Motor neuron (in vitro differentiated cells): Measurements from ENCODE around the gene LDLRAD4. TPM values are rescaled to one million over a fixed set of nuclear protein-coding genes. Genes with fewer than 3 reads are reported as not detected.

Source experiments
- ATAC-seq, 8 experiments: fragments of 200-7000 bp; cut with Tn5 transposase; replicated peaks in 6 of 8; 2 replicates each; pipeline ENCODE4 v1.8.0; 2021; ENCODE audit warnings: mild to moderate bottlenecking in 8 of 8, moderate library complexity in 8 of 8
- H3K27ac ChIP-seq, 2 donors: fragments of 250-450 bp; sonication (Bioruptor Pico); 2 replicates each; pipeline ENCODE4 v1.9.0; 2021; ENCODE audit warnings: antibody characterized with exemption in 2 of 2, mild to moderate bottlenecking in 2 of 2, moderate library complexity in 1 of 2
- H3K4me1 ChIP-seq, 2 donors: fragments of 250-450 bp; sonication (Bioruptor Pico); replicated peaks in 1 of 2; 2 replicates each; pipeline ENCODE4 v1.6.1; 2021; ENCODE audit warnings: antibody characterized with exemption in 2 of 2, mild to moderate bottlenecking in 2 of 2, moderate library complexity in 1 of 2
- H3K4me3 ChIP-seq, 5 donors: fragments of 250-450 bp; sonication (Bioruptor Pico); 2 replicates each; pipeline ENCODE4 v1.9.0; 2021; ENCODE audit warnings: antibody characterized with exemption in 5 of 5, mild to moderate bottlenecking in 5 of 5, moderate library complexity in 4 of 5
- WGBS, 10 experiments: fragments of 450-650 bp; shearing (Covaris generic); methylation state at CpG; one replicate each; pipeline ENCODE4 v1.0.0; 2022; 5-methylcytosine and 5-hydroxymethylcytosine counted together
- in situ Hi-C, 9 experiments: fragments of 400-800 bp; cut with MboI; loops; one replicate each; pipeline ENCODE4 v1.15.0; 2021; ENCODE audit warnings: low sequenced_read_pairs in 9 of 9, low pct_unique_long_range_greater_than_20kb in 2 of 9; ENCODE audit not compliant: unreplicated experiment in 9 of 9
- total RNA-seq, 8 experiments: library from RNA; unstranded; fragments of 300-600 nt; gene quantifications; 2 replicates each; pipeline versions ENCODE4 v1.2.3 to v1.2.4, GENCODE V29; 2022

The LDLRAD4 gene
- total RNA-seq, 8 experiments from 2014 or later: 0.25 to 39.8 (median 1.8) TPM

GRCh38 chr18:13530879-13531387 is 312.4 kb downstream of the LDLRAD4 start:
- WGBS, 10 experiments: 27 to 100% (median 92%) methylated on average over 1 to 6 of the region's 7 CpGs; no CpG with 5 or more reads in 2 of the 10 experiments
- Histone ChIP-seq H3K27ac (no peak overlapping the region), H3K4me3 (no peak overlapping the region), H3K4me1 (no peaks in the 10 kb centered on the region)
- in situ Hi-C loops: loop anchor here in 1 of 9 experiments (25.0 kb wide), 1 partner anchor 319 kb away; the partner anchor contains the start of gene LDLRAD4
- ATAC-seq: peak; percentile 56 to 100 (median 78)

GRCh38 chr18:13531681-13532325 is 313.2 kb downstream of the LDLRAD4 start:
- no peak overlapping the region for H3K27ac ChIP-seq
- H3K4me3 ChIP-seq: no peak overlapping the region
- ATAC-seq: no peak
- WGBS, 10 experiments: 40 to 100% (median 100%) methylated on average over 1 to 8 of the region's 17 CpGs; no CpG with 5 or more reads in 3 of the 10 experiments
- no peaks in the 10 kb centered on the region for H3K4me1 ChIP-seq
- in situ Hi-C loops: loop anchor here in 1 of 9 experiments (25.0 kb wide), 1 partner anchor 320 kb away; the partner anchor contains the start of gene LDLRAD4

DNA sequence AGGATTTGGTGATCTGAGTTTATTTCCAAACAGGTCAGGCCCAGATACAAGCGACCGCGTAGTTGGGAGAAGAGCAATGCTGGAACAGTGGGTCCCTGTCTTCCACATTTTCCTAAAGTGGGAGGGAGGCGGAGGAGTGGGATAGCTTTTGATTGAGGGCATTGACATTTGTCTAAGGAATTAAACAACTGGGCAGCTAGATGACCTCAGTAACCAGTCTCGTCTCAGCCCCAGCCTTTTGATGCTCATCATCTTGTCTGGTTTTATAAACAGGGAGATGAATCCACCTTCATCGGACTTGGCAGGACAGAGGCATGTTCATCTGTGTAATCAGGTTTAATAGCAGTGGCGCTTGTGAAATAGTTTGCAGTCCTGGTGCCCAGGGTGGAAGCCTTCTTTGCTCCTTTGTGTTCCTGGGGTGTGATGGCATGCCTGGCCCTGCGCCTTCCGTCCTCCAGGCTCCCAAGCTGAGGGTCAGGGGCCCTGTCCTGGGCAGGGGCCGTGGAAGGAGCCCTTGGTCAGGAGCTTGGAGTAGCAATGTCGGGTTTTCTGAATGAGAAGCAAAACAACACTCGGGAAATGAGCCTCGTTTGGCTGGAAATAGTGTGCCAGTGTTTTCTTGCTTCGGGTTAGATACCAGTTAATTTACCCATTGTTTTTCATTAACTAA is 314.0 kb downstream of the LDLRAD4 start:
- peak in 1 of 8 experiments; percentile 62 for ATAC-seq
- Histone ChIP-seq H3K4me1 (no peaks in the 10 kb centered on the region), H3K4me3 (no peak overlapping the region), H3K27ac (no peak overlapping the region)
- in situ Hi-C loops: loop anchor here in 1 of 9 experiments (25.0 kb wide), 1 partner anchor 320 kb away; the partner anchor contains the start of gene LDLRAD4
- WGBS, 10 experiments: 59 to 100% (median 90%) methylated on average over 1 to 14 of the region's 14 CpGs; no CpG with 5 or more reads in 2 of the 10 experiments

- ATAC-seq: no peak
- H3K27ac ChIP-seq: no peak overlapping the region
- 25 to 90% (median 66%) methylated on average over 2 to 4 of the region's 4 CpGs; no CpG with 5 or more reads in 1 of the 10 experiments for WGBS, 10 experiments
- H3K4me3 ChIP-seq: no peak overlapping the region
- in situ Hi-C loops: loop anchor here in 1 of 9 experiments (25.0 kb wide), 1 partner anchor 322 kb away; the partner anchor contains the start of gene LDLRAD4
- H3K4me1 ChIP-seq: no peaks in the 10 kb centered on the region
Observed at GRCh38 chr18:13534631-13535030, 316.1 kb downstream of the LDLRAD4 start.

DNA sequence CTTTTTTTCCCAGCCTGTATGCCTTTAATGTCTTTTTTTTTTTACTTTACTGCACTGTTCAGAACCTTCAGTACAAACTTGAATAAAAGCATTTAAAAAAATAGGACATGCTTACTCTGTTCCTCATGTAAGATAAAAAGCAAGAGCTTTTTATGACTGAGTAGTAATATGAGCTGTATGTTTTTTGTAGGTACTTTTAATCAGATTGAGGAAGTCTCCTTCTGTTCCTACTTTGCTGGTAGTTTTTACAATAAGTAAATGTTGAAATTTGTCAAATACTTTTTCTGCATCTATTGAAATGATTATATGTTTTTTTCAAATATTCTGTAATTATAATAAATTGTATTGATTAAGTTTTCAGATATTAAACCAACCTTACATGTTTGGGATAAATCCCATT is 318.0 kb downstream of the LDLRAD4 start:
- no peak overlapping the region for H3K27ac ChIP-seq
- ATAC-seq: no peak
- in situ Hi-C loops: loop anchor here in 1 of 9 experiments (25.0 kb wide), 1 partner anchor 324 kb away; the partner anchor contains the start of gene LDLRAD4
- no peak overlapping the region for H3K4me3 ChIP-seq
- peaks cover 5 to 7% of the 10 kb centered on the region in 2 donors for H3K4me1 ChIP-seq

GRCh38 chr18:13537022-13537780 is 318.6 kb downstream of the LDLRAD4 start:
- 20 to 100% (median 54%) methylated on average over 1 to 4 of the region's 7 CpGs; no CpG with 5 or more reads in 5 of the 10 experiments for WGBS, 10 experiments
- H3K27ac ChIP-seq: no peak overlapping the region
- in situ Hi-C loops: loop anchor here in 1 of 9 experiments (25.0 kb wide), 1 partner anchor 325 kb away; the partner anchor contains the start of gene LDLRAD4
- peaks cover 5 to 7% of the 10 kb centered on the region in 2 donors for H3K4me1 ChIP-seq
- ATAC-seq: no peak
- H3K4me3 ChIP-seq: no peak overlapping the region

GRCh38 chr18:13538630-13539029 is 320.1 kb downstream of the LDLRAD4 start:
- in situ Hi-C loops: loop anchor here in 1 of 9 experiments (25.0 kb wide), 1 partner anchor 326 kb away; the partner anchor contains the start of gene LDLRAD4
- Histone ChIP-seq H3K27ac (no peak overlapping the region), H3K4me1 (peaks cover 5 to 7% of the 10 kb centered on the region in 2 donors), H3K4me3 (no peak overlapping the region)
- 40 to 80% (median 57%) methylated on average over 1 to 2 of the region's 2 CpGs; no CpG with 5 or more reads in 7 of the 10 experiments for WGBS, 10 experiments
- no peak for ATAC-seq

DNA sequence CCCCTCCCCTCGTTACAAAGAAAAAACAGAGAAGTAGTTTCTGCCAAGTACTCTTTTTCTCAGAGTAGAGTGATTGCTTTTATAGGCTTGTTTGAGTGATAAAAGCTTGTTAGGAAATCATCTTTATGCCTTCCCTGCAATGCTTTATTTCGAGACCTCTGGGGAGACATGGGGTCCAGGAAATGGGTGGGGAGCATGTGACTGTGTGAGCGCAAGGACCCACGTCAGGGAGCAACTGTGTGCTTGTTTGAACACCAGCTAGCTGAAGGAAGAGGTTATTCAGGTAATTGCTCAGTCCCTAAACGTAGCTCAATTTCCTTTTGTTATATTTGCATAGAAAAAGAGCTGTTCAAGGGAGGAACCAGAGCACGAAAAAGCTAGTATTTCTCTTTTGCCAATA is 320.5 kb downstream of the LDLRAD4 start:
- ATAC-seq: no peak
- WGBS, 10 experiments: 3 to 61% (median 39%) methylated on average over 1 to 6 of the region's 6 CpGs; no CpG with 5 or more reads in 1 of the 10 experiments
- Histone ChIP-seq H3K4me1 (peaks cover 5 to 7% of the 10 kb centered on the region in 2 donors), H3K4me3 (no peak overlapping the region), H3K27ac (no peak overlapping the region)
- in situ Hi-C loops: loop anchor here in 1 of 9 experiments (25.0 kb wide), 1 partner anchor 327 kb away; the partner anchor contains the start of gene LDLRAD4

DNA sequence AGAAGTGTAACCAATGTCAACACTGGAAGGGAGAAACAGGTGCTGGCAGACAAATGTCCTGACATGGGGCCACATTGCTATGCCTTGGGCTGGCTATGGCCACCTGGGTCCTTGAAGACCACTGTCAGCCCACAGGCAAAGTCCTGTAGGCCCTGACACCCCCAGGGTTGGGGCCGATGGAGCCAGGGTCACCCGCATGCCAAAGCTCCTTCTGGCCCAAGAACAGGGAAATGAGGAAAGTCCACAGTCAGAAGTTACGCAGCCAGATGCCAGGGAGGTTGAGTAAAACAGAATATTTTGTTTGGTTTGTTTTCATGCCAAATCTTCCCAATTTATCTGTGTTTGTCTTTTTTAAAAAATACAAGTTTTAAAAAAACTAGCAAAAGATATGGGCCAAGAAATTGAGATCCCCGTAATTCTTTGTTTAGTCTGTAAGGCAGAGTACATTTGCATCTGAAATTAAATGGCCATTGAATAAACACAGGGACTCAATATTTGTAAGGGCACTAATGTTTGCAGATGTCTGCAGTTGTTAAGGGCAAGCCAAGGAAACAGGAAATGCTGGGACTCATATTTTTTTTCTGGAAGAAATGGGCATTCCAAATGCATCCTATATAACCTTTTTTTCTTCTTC is 321.4 kb downstream of the LDLRAD4 start:
- H3K4me3 ChIP-seq: no peak overlapping the region
- no peak overlapping the region for H3K27ac ChIP-seq
- H3K4me1 ChIP-seq: peaks cover 5 to 7% of the 10 kb centered on the region in 2 donors
- WGBS, 10 experiments: 20 to 100% (median 75%) methylated on average over 1 to 4 of the region's 4 CpGs; no CpG with 5 or more reads in 1 of the 10 experiments
- peak in 1 of 8 experiments; percentile 67 for ATAC-seq
- in situ Hi-C loops: loop anchor here in 1 of 9 experiments (25.0 kb wide), 1 partner anchor 328 kb away; the partner anchor contains the start of gene LDLRAD4

DNA sequence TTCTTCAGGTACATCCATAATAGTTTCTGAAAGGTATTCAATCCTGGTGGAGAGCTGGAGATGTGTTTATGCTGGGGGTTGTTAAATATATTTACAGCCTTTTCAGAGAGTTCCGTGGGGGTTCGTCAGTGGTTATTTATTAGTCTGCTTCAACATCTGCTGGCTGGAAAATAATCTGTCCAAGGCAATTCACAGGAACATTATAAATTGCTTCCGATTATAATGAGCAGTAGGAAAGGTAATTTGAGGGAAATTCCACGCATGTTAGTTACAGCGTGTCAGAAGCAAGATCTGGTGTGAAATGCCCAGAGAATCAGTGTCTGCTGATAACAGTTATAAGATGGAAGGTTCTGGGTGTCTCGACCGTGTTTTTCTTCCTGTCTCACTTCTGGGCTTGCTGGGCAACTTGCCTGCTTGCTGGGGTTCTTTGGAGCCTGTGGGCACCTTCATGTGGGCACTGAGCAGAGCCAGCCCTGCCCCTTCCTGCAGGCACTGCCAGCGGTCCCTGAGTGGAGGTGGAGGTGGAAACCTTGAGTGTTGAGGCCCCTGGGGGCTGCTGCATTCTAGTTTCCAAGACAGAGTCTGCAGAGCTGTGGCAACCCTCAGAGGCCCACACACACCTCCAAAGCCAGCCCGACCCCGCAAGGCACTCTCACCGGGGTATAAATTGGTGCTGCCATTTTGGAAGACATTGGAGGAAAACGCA is 322.1 kb downstream of the LDLRAD4 start:
- no peak overlapping the region for H3K27ac ChIP-seq
- no peak overlapping the region for H3K4me3 ChIP-seq
- peaks cover 5 to 7% of the 10 kb centered on the region in 2 donors for H3K4me1 ChIP-seq
- ATAC-seq: peak in 4 of 8 experiments; percentile 35 to 70 (median 54)
- in situ Hi-C loops: loop anchor here in 1 of 9 experiments (25.0 kb wide), 1 partner anchor 328 kb away; the partner anchor contains the start of gene LDLRAD4
- 20 to 95% (median 74%) methylated on average over 2 to 10 of the region's 12 CpGs; no CpG with 5 or more reads in 1 of the 10 experiments for WGBS, 10 experiments
